C4-2B (cell line): ENCODE results near the gene NAA16.
"Not testable (repeated sequence)": the region's sequence is repeated elsewhere in the genome, so short reads cannot be mapped to it uniquely, and the experiment has no call there.

ENCODE experiments used
- H3K27ac ChIP-seq: fragments of 450-650 bp; 2 replicates; pipeline ENCODE4 v1.5.1; 2017
- ZFX ChIP-seq: fragments of 450-650 bp; IDR thresholded peaks from 2 replicates; pipeline ENCODE4 v1.6.1; 2017
- TF ChIP-seq, protein P1 (sequence below): fragments of 450-650 bp; conservative IDR thresholded peaks from 2 replicates; pipeline ENCODE4 v1.5.1; 2017; ENCODE audit warnings: mild to moderate bottlenecking

Gene NAA16

DNA sequence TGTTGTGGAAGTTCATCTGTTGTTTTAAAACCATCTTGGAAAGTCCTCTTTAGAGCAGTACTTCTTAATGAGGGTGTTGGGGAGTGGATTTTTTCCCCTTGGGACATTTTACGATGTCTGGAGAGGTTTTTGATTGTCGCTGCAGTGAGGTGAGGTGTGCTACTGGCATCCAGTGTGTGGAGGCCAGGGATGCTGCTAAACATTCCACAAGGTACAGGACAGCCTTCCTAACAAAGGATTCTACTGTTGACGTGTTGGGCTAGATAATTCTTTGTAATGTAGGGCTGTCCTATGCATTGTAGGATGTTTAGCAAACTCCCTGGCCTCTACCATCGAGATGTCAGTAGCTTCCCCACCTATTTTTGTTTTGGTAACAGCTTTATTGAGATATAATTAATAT, 33.3 kb downstream of the NAA16 start:
- TF ChIP-seq, protein P1, sequence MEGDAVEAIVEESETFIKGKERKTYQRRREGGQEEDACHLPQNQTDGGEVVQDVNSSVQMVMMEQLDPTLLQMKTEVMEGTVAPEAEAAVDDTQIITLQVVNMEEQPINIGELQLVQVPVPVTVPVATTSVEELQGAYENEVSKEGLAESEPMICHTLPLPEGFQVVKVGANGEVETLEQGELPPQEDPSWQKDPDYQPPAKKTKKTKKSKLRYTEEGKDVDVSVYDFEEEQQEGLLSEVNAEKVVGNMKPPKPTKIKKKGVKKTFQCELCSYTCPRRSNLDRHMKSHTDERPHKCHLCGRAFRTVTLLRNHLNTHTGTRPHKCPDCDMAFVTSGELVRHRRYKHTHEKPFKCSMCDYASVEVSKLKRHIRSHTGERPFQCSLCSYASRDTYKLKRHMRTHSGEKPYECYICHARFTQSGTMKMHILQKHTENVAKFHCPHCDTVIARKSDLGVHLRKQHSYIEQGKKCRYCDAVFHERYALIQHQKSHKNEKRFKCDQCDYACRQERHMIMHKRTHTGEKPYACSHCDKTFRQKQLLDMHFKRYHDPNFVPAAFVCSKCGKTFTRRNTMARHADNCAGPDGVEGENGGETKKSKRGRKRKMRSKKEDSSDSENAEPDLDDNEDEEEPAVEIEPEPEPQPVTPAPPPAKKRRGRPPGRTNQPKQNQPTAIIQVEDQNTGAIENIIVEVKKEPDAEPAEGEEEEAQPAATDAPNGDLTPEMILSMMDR, result no peak
- no peak for TF ChIP-seq ZFX

DNA sequence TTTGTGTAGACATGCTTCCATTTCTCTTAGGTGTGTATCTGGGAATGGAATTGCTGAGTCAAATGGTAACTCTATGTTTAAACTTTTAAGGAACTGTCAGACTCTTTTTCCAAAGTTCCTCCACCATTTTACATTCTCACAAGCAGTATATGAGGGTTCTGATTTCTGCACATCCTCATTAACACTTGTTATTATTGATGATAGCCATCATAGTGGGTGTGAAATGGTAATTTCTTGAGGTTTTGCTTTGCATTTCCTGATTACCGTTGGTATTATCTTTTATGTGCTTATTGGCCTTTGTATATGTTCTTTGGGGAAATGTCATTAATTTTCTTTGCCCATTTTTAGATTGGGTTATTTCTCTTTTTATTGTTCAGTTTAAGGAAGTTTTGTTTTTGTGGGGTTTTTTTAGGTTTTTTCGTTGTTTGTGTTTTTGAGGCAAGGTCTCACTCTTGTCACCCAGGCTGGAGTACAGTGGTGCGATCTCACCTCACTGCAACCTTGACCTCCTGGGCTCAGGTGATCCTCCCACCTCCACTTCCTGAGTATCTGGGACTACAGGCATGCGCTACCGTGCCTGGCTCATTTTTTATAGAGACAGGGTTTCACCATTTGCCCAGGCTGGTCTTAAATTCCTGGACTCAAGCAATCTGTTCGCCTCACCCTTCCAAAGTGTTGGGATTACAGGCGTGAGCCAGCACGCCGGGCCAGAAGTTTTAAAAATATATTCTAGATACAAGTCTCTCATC, 34.3 kb downstream of the NAA16 start:
- no peak for TF ChIP-seq ZFX
- TF ChIP-seq, protein P1, result no peak
- H3K27ac ChIP-seq, result no peak overlapping the region

More for the DNA sequence above, 33.3 kb downstream of the NAA16 start:
- no peak overlapping the region for H3K27ac ChIP-seq

DNA sequence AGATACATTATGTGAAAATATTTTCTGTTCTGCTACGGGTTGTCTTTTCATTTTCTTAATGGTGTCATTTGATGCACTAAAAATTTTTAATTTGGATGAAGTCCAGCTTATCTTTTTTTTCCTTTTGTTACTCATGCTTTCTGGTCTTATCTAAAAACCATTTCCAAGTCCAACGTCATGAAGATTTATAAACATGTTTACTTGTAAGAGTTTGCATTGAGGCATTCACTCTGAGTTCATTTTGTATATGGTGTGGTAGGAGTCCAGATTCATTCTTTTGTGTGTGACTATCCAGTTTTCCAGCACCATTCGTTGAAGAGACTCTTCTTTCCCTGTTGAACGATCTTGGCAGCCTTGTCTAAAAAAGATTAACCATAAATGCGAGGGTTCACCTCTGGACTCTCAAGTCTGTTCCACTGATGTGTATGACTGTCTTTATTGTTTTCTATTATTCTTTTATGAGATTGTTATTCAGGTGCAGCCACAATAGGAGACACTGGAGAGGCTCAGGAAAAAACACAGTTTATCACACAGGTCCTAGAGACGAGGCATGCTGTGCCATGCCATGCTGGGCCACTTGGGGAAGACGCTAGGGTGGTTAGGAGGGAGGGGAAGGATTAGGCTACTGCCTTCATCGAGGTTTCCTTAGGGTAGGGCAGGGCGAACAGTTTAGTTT, 35.0 kb downstream of the NAA16 start:
- H3K27ac ChIP-seq, result no peak overlapping the region

DNA sequence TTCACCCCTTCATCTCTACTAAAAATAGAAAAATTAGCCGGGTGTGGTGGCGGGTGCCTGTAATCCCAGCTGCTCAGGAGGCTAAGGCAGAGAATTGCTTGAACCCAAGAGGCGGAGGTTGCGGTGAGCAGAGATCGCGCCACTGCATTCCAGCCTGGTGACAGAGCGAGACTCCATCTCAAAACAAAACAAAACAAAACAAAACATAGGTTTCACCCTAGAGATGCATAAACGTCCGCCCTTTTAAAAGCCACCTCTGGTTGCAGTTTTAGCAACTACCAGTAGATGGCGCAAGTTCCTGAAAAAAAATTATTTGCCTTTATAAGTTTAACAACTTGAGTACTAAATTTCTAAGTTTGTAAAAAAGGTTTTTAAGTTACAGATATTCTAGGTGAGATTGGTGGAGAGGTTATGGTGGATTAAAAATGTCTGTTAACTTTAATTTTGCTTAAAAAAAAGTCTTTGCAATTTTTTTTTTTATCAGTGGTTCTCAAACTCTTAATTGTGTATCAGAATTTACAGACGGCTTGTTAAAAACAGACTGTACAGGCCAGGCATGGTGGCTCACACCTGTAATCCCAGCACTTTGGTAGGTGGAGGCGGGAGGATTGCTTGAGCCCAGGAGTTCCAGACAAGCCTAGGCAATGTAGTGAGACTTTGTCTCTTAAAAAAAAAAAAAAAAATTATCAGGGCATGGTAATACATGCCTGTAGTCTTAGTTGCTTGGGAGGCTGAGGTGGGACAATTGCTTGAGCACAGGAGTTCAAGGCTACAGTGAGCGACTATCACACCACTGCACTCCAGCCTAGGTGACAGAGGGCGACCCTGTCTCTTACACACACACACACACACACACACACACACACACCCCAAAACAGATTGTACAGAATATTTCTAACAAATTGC, 42.1 kb downstream of the NAA16 start:
- TF ChIP-seq, protein P1, result peak; percentile 88
- no peak for TF ChIP-seq ZFX
- H3K27ac ChIP-seq, result no peak overlapping the region

More for the DNA sequence above, 35.0 kb downstream of the NAA16 start:
- TF ChIP-seq, protein P1, result no peak
- no peak for TF ChIP-seq ZFX

DNA sequence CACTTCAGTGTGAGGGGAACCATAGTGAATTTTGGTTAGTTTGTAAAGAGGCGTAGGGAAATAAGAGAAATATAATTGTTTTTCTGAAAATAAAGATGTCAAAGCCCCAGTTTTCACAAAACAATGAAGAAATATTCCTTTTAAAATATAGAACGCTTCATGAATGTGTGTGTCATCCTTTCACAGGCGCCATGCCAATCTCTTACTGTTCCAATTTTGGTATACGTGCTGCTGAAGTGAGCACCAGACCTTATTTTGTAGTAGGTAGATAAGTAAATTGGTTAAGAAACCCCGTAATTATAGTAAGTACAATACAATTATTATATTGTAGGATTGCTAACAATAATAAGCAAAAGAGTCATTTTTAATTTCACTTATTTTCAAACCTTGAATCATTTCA, 43.3 kb downstream of the NAA16 start:
- no peak overlapping the region for H3K27ac ChIP-seq
- TF ChIP-seq, protein P1, result no peak
- no peak for TF ChIP-seq ZFX

DNA sequence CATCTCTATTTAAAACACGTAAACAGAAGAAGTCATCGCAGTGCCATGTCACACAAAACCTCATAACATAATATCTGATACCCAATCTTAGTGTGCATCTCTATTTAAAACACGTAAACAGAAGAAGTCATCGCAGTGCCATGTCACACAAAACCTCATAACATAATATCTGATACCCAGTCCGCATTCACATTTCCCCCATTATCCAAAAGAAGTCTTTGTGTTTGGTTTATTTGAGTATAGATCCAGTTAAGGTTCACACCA, 45.2 kb downstream of the NAA16 start:
- H3K27ac ChIP-seq, result not testable (repeated sequence)

DNA sequence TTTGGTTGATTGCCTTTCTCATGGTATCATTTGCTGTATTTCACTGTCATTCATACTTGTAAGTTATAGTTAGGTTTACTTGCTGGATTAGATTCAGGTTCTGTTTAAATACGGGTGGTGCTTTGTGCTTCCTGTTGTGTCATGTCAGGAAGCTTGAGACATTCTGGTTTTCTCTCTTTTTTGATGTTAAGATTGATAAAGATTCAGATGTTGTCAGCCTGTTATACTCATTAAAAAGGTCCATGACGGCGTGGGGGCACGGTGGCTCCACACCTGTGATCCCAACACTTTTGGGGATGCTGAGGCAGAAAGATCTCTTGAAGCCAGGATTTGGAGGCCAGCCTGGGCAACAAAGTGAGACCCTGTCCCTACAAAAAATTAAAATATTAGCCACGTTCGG, 45.7 kb downstream of the NAA16 start:
- TF ChIP-seq, protein P1, result no peak
- no peak for TF ChIP-seq ZFX
- H3K27ac ChIP-seq, result no peak overlapping the region
